LoVo (cell line): ENCODE data around the gene CACNA2D3.
"Not testable (repeated sequence)": the region's sequence is repeated elsewhere in the genome, so short reads cannot be mapped to it uniquely, and the experiment has no call there.

Experiments used
- DNase-seq: peaks from one replicate; pipeline ENCODE4 v3.0.0-alpha.2; 2016; ENCODE audit warnings: low spot score

The CACNA2D3 gene

GRCh38 chr3:55089211-55089610 is 966.9 kb downstream of the CACNA2D3 start:
- DNase-seq, result no peak

- peak; percentile 8 for DNase-seq
Measured at GRCh38 chr3:55090291-55090690, 967.9 kb downstream of the CACNA2D3 start.

GRCh38 chr3:55090746-55091145 is 968.4 kb downstream of the CACNA2D3 start:
- DNase-seq, result no peak

GRCh38 chr3:55091381-55092225 is 969.3 kb downstream of the CACNA2D3 start:
- no peak for DNase-seq

GRCh38 chr3:55094676-55095075 is 972.3 kb downstream of the CACNA2D3 start:
- DNase-seq, result no peak

- DNase-seq, result no peak
Measured at GRCh38 chr3:55097441-55097840, 975.1 kb downstream of the CACNA2D3 start.

GRCh38 chr3:55105647-55106046 is 983.3 kb downstream of the CACNA2D3 start:
- no peak for DNase-seq

- DNase-seq, result no peak
Measured at GRCh38 chr3:55107187-55107586, 984.8 kb downstream of the CACNA2D3 start.

- DNase-seq, result not testable (repeated sequence)
Measured at GRCh38 chr3:55111906-55112305, 989.6 kb downstream of the CACNA2D3 start.

GRCh38 chr3:55118451-55118850 is 996.1 kb downstream of the CACNA2D3 start:
- DNase-seq, result no peak

GRCh38 chr3:55119268-55119667 is 996.9 kb downstream of the CACNA2D3 start:
- DNase-seq, result no peak

- DNase-seq, result no peak
Measured at GRCh38 chr3:55122312-55122711, 1000.0 kb downstream of the CACNA2D3 start.
